Panc1 (cell line): ENCODE measurements around the gene RNF169. TPM values are rescaled to one million over a fixed set of nuclear protein-coding genes. Genes with fewer than 3 reads are reported as not detected.
A peak's percentile ranks its signal among the peaks of the same experiment; 100 is the strongest.

ENCODE experiments used
- ATAC-seq: fragments of 200-7000 bp; cut with Tn5 transposase; 2 replicates; pipeline ENCODE4 v1.9.1; 2020; ENCODE audit warnings: mild to moderate bottlenecking, moderate library complexity
- BruUV-seq: library from RNA; stranded (reverse); fragments of 400-500 nt; replicated peaks from 2 replicates; lab custom pipeline; 2021; lab: Mats Ljungman, UMichigan
- CTCF ChIA-PET: fragments of 300-600 bp; sonication (Branson Sonifier 250); formaldehyde crosslinking; loops from one replicate; lab custom pipeline; 2022; ENCODE audit warnings: antibody characterized with exemption; lab: Charles Lee
- POLR2A ChIA-PET: fragments of 300-600 bp; sonication (Branson Sonifier 250); formaldehyde crosslinking; loops from one replicate; lab custom pipeline; 2022; ENCODE audit warnings: antibody characterized with exemption; lab: Charles Lee
- DNase-seq: peaks from one replicate; pipeline ENCODE4 v3.0.0-alpha.2; 2010; ENCODE audit warnings: low read depth, low spot score
- H3K27ac ChIP-seq: 2 replicates; pipeline ENCODE4 v1.5.1; 2011; ENCODE audit warnings: mild to moderate bottlenecking, low read length, inconsistent platforms
- H3K27me3 ChIP-seq: fragments of 200-500 bp; sonication (Bioruptor generic); 2 replicates; pipeline ENCODE4 v1.6.0; 2014; ENCODE audit warnings: low read length, inconsistent platforms; ENCODE audit not compliant: control insufficient read depth, insufficient read depth
- H3K36me3 ChIP-seq: fragments of 200-500 bp; sonication (Bioruptor generic); 2 replicates; pipeline ENCODE4 v1.5.1; 2014; ENCODE audit warnings: inconsistent platforms, mild to moderate bottlenecking, low read length, moderate library complexity; ENCODE audit not compliant: control insufficient read depth, insufficient read depth
- H3K4me1 ChIP-seq: 2 replicates; pipeline ENCODE4 v1.5.1; 2011; ENCODE audit warnings: inconsistent platforms, mild to moderate bottlenecking, low read length, moderate library complexity; ENCODE audit not compliant: control insufficient read depth, insufficient read depth
- H3K4me3 ChIP-seq, 2 experiments: 2 replicates each; pipeline ENCODE4 v1.5.1; 2011 to 2012; ENCODE audit warnings: low read depth in 2 of 2, low read length in 2 of 2, mild to moderate bottlenecking in 2 of 2, inconsistent platforms in 1 of 2, moderate library complexity in 1 of 2
- H3K9me3 ChIP-seq: fragments of 200-500 bp; sonication (Bioruptor generic); 2 replicates; pipeline ENCODE4 v1.5.1; 2014; ENCODE audit warnings: low read depth, mild to moderate bottlenecking, inconsistent platforms, low read length, moderate library complexity; ENCODE audit not compliant: control insufficient read depth, insufficient read depth
- CTCF ChIP-seq: fragments of 450-650 bp; IDR thresholded peaks from 2 replicates; pipeline ENCODE4 v1.5.1; 2017; ENCODE audit warnings: mild to moderate bottlenecking
- POLR2AphosphoS5 ChIP-seq: IDR thresholded peaks from 2 replicates; pipeline ENCODE4 v1.6.1; 2012; ENCODE audit warnings: mild to moderate bottlenecking, low read depth, low read length, moderate library complexity
- REST ChIP-seq, 2 experiments: IDR thresholded peaks; 2 replicates each; pipeline ENCODE4 v1.6.1; 2011 to 2012; ENCODE audit warnings: low read depth in 2 of 2, control low read depth in 1 of 2, low read length in 1 of 2, mild to moderate bottlenecking in 1 of 2, moderate library complexity in 1 of 2; ENCODE audit not compliant: insufficient read depth in 1 of 2
- SIN3A ChIP-seq: IDR thresholded peaks from 2 replicates; pipeline ENCODE4 v1.6.1; 2012; ENCODE audit warnings: low read depth, mild to moderate bottlenecking, low read length, moderate library complexity, borderline replicate concordance; ENCODE audit not compliant: insufficient read depth
- TCF7L2 ChIP-seq: IDR thresholded peaks from 2 replicates; pipeline ENCODE4 v1.6.1; 2011; ENCODE audit warnings: mild to moderate bottlenecking, low read depth, low read length, inconsistent platforms
- in situ Hi-C: cut with HindIII; loops from 2 replicates; pipeline ENCODE4 v1.10.0; 2016; ENCODE audit warnings: low sequenced_read_pairs, low pct_unique_long_range_greater_than_20kb
- intact Hi-C: fragments of 100-400 bp; cut with micrococcal nuclease; formaldehyde crosslinking; loops from one replicate; pipeline ENCODE4 v1.10.0; 2022; ENCODE audit not compliant: unreplicated experiment
- total RNA-seq: library from RNA; stranded (reverse); gene quantifications from one replicate; pipeline ENCODE4 v1.2.1, GENCODE V29; 2021; ENCODE audit not compliant: unreplicated experiment

The RNF169 gene
- total RNA-seq, 1 experiment from 2014 or later, result 23.6 TPM

GRCh38 chr11:74842967-74843366, 94.3 kb downstream of the RNF169 start:
- Histone ChIP-seq H3K27me3 (no peaks in the 10 kb centered on the region), H3K4me1 (no peaks in the 10 kb centered on the region), H3K4me3 (no peak overlapping the region), H3K9me3 (no peaks in the 10 kb centered on the region), H3K27ac (no peak overlapping the region), H3K36me3 (peaks cover 15% of the 10 kb centered on the region; the same call in 1 of the 2 replicates)
- peak; percentile 35; the same call in 1 of the 2 replicates for ATAC-seq
- BruUV-seq, result no TSS peak
- CTCF ChIA-PET, result no interaction called here
- intact Hi-C loops, result no loop called here
- TF ChIP-seq CTCF (peak; percentile 32; the same call in 1 of the 2 replicates), SIN3A (no peak), REST (IDR thresholded peaks at IDR 0.05; ENCODE audit: insufficient read depth in 1 of 2, low read depth in 2 of 2, low read length in 1 of 2) (no peak), POLR2AphosphoS5 (no peak), TCF7L2 (no peak)
- no peak for DNase-seq
- POLR2A ChIA-PET, result interaction anchor here (0.6 kb wide), 1 partner anchor 60 kb away, joined by 6 read pairs; no protein-coding TSS in a partner anchor
- in situ Hi-C loops, result no loop called here

GRCh38 chr11:74844072-74844471, 95.4 kb downstream of the RNF169 start:
- H3K27ac ChIP-seq, result no peak overlapping the region
- H3K27me3 ChIP-seq, result no peaks in the 10 kb centered on the region
- BruUV-seq, result no TSS peak
- DNase-seq (no peak), ATAC-seq (no peak)
- intact Hi-C loops, result no loop called here
- peaks cover 15% of the 10 kb centered on the region; the same call in 1 of the 2 replicates for H3K36me3 ChIP-seq
- no peak overlapping the region for H3K4me3 ChIP-seq
- ChIA-PET CTCF (interaction anchor here (0.6 kb wide), 1 partner anchor 36 kb away, joined by 3 read pairs; no protein-coding TSS in a partner anchor), POLR2A (no interaction called here)
- no peaks in the 10 kb centered on the region for H3K9me3 ChIP-seq
- in situ Hi-C loops, result no loop called here
- TF ChIP-seq POLR2AphosphoS5 (no peak), TCF7L2 (no peak), SIN3A (no peak), REST (IDR thresholded peaks at IDR 0.05; ENCODE audit: insufficient read depth in 1 of 2, low read depth in 2 of 2, low read length in 1 of 2) (no peak), CTCF (no peak)
- H3K4me1 ChIP-seq, result no peaks in the 10 kb centered on the region
